ENCODE measurements around the gene LPP.

DNA sequence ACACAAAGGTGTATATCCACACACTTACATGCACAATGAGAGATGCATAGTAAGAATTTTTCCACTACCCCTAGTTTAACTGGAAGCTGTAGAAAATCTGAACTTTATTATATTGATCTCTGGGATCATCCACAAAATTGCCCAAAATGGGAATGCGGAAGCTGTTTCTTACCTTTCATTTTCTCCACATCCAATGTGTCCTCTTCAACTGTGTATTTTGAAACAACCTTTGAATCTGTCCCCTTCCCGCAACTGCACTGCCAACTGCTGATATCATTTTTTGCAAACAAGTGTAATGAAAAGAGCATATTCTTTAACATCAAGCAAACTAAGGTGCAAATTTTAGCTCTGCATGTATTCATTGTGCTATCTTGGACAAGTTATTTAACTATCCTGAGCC, 590.2 kb downstream of the LPP start:
- TF ChIP-seq, protein P1, sequence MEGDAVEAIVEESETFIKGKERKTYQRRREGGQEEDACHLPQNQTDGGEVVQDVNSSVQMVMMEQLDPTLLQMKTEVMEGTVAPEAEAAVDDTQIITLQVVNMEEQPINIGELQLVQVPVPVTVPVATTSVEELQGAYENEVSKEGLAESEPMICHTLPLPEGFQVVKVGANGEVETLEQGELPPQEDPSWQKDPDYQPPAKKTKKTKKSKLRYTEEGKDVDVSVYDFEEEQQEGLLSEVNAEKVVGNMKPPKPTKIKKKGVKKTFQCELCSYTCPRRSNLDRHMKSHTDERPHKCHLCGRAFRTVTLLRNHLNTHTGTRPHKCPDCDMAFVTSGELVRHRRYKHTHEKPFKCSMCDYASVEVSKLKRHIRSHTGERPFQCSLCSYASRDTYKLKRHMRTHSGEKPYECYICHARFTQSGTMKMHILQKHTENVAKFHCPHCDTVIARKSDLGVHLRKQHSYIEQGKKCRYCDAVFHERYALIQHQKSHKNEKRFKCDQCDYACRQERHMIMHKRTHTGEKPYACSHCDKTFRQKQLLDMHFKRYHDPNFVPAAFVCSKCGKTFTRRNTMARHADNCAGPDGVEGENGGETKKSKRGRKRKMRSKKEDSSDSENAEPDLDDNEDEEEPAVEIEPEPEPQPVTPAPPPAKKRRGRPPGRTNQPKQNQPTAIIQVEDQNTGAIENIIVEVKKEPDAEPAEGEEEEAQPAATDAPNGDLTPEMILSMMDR (IDR thresholded peaks at IDR 0.05): no peak
- no peak for TF ChIP-seq POLR2A (IDR thresholded peaks at IDR 0.05)

Measured in Peyer's patch (tissue), 4 donors.